Measurements from ENCODE around the gene RPL22L1.
"Not testable (repeated sequence)": the region's sequence is repeated elsewhere in the genome, so short reads cannot be mapped to it uniquely, and the experiment has no call there.

Gene RPL22L1

GRCh38 chr3:170826047-170826446, 43.9 kb downstream of the RPL22L1 start:
- DNase-seq = no peak

- not testable (repeated sequence) for DNase-seq
Observed at GRCh38 chr3:170823562-170823961, 46.4 kb downstream of the RPL22L1 start.

GRCh38 chr3:170818325-170818724, 51.7 kb downstream of the RPL22L1 start:
- not testable (repeated sequence) for DNase-seq

- DNase-seq = not testable (repeated sequence)
Observed at GRCh38 chr3:170817471-170817870, 52.5 kb downstream of the RPL22L1 start.

- DNase-seq = no peak
Observed at GRCh38 chr3:170816841-170817240, 53.2 kb downstream of the RPL22L1 start.

GRCh38 chr3:170816341-170816740, 53.7 kb downstream of the RPL22L1 start:
- no peak for DNase-seq

- no peak for DNase-seq
Observed at GRCh38 chr3:170815936-170816335, 54.1 kb downstream of the RPL22L1 start.

GRCh38 chr3:170815340-170815739, 54.7 kb downstream of the RPL22L1 start:
- DNase-seq = peak; percentile 66

Data from DMS 273 treated with DMSO at 0.1 percent for 48 hours (cell line).